Osteocyte (in vitro differentiated cells): ENCODE results near the gene IRAG1. TPM values are rescaled to one million over a fixed set of nuclear protein-coding genes. Genes with fewer than 3 reads are reported as not detected.
A peak's percentile ranks its signal among the peaks of the same experiment; 100 is the strongest.

Experiments
- DNase-seq: peaks from one replicate; pipeline ENCODE4 v3.0.0; 2021; ENCODE audit warnings: mixed read lengths; ENCODE audit not compliant: unreplicated experiment; ENCODE audit errors: extremely low spot score
- H3K27ac Mint-ChIP-seq: one replicate; pipeline ENCODE4 v1.8.0; 2021; ENCODE audit warnings: mild to moderate bottlenecking, mixed read lengths; ENCODE audit not compliant: unreplicated experiment
- H3K27me3 Mint-ChIP-seq: one replicate; pipeline ENCODE4 v1.8.0; 2021; ENCODE audit warnings: mixed read lengths; ENCODE audit not compliant: unreplicated experiment
- H3K36me3 Mint-ChIP-seq: one replicate; pipeline ENCODE4 v1.8.0; 2021; ENCODE audit warnings: mixed read lengths; ENCODE audit not compliant: unreplicated experiment
- H3K4me1 Mint-ChIP-seq: one replicate; pipeline ENCODE4 v1.8.0; 2021; ENCODE audit warnings: mixed read lengths; ENCODE audit not compliant: unreplicated experiment
- H3K4me3 Mint-ChIP-seq: one replicate; pipeline ENCODE4 v1.8.0; 2021; ENCODE audit warnings: mild to moderate bottlenecking, moderate library complexity, mixed read lengths; ENCODE audit not compliant: unreplicated experiment
- H3K9me3 Mint-ChIP-seq: one replicate; pipeline ENCODE4 v1.8.0; 2021; ENCODE audit warnings: mixed read lengths; ENCODE audit not compliant: unreplicated experiment
- CTCF ChIP-seq: fragments of 200-600 bp; sonication (generic); IDR thresholded peaks from 2 replicates; pipeline ENCODE4 v1.5.0; 2021; ENCODE audit warnings: antibody characterized with exemption, mild to moderate bottlenecking, moderate library complexity
- total RNA-seq: library from RNA; stranded (reverse); gene quantifications from 2 replicates; pipeline ENCODE4 v1.2.1, GENCODE V29; 2021

IRAG1 gene
- total RNA-seq, 1 donor from 2014 or later = 22.2 TPM

- Mint-ChIP-seq H3K9me3 (no peaks in the 10 kb centered on the region), H3K4me3 (no peak overlapping the region), H3K27me3 (no peaks in the 10 kb centered on the region), H3K4me1 (peaks cover 86% of the 10 kb centered on the region), H3K36me3 (no peaks in the 10 kb centered on the region), H3K27ac (peak overlapping the region; percentile 97)
- TF ChIP-seq CTCF = no peak
- DNase-seq = no peak
Measured at GRCh38 chr11:10655227-10655626, 38.3 kb downstream of the IRAG1 start.

GRCh38 chr11:10654811-10655150, 38.8 kb downstream of the IRAG1 start:
- no peak for DNase-seq
- H3K4me3 Mint-ChIP-seq = no peak overlapping the region
- H3K27ac Mint-ChIP-seq = peak overlapping the region; percentile 97

DNA sequence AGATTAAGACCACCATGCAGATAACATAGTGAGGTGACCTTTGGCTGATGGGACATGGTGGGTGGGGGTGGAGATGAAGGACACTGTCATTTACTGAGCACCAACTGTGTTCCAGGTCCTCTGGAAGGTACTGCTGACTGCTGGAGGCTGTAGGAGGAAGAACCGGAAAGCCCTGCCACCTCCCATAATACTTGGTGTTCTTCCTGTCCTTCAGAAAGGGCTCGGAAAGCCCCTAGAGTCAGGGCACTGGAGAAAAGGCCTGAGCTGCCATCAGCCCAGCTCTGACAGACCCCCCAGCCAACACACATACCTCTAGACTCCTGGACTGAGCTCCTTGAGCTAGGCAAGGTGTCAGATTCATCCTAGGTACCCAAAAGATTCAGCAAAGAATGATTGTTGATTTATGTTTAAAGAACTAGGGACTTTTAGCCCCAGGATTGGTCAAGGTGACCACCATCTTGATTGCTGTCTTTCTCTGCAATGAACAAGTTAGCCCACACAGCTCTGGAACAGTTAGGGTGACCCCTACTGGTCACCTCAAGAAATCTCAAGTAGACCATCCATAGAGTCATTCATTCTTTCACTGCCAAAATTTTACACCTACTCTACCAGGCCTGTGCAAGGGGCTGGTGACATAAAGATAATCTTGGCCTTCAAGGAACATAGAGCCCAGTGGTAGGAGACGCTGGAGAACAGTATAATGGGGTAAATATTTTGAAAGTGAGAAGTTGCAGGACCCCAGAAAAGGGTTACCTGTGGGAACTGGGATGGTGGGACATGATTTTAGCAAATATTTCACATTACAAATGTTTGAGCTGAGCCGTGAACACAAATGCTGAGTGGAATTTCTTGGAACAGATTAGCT, 39.4 kb downstream of the IRAG1 start:
- DNase-seq = no peak
- Mint-ChIP-seq H3K36me3 (no peaks in the 10 kb centered on the region), H3K9me3 (no peaks in the 10 kb centered on the region), H3K27me3 (no peaks in the 10 kb centered on the region), H3K4me1 (peaks cover 84% of the 10 kb centered on the region), H3K27ac (peak overlapping the region; percentile 10), H3K4me3 (no peak overlapping the region)
- peak; percentile 63 for TF ChIP-seq CTCF

More at GRCh38 chr11:10654811-10655150, 38.8 kb downstream of the IRAG1 start:
- H3K36me3 Mint-ChIP-seq = no peaks in the 10 kb centered on the region
- H3K4me1 Mint-ChIP-seq = peaks cover 87% of the 10 kb centered on the region
- no peaks in the 10 kb centered on the region for H3K27me3 Mint-ChIP-seq
- TF ChIP-seq CTCF = no peak
- H3K9me3 Mint-ChIP-seq = no peaks in the 10 kb centered on the region

DNA sequence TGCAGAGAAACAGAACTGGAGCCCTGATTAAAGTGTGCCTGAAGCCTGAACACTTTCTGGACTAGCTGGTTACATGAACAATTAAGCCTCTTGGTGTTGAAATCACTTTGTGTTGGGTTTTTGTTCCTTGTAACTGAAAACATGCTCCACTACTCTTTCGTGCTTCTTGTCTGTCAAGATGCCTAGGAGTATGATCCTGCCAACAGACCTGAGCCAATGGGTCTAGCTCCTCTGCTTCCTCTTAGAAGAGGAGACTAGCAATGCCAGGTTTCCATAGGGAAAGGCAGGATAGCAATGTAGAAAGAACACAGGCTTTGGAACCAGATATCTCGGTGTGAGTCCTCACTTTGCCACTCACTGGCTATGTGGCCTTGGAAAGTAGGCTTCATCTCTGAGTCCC, 40.3 kb downstream of the IRAG1 start:
- Mint-ChIP-seq H3K27ac (peak overlapping the region; percentile 80), H3K4me1 (peaks cover 81% of the 10 kb centered on the region), H3K4me3 (no peak overlapping the region), H3K9me3 (no peaks in the 10 kb centered on the region), H3K27me3 (no peaks in the 10 kb centered on the region), H3K36me3 (no peaks in the 10 kb centered on the region)
- TF ChIP-seq CTCF = no peak
- no peak for DNase-seq

DNA sequence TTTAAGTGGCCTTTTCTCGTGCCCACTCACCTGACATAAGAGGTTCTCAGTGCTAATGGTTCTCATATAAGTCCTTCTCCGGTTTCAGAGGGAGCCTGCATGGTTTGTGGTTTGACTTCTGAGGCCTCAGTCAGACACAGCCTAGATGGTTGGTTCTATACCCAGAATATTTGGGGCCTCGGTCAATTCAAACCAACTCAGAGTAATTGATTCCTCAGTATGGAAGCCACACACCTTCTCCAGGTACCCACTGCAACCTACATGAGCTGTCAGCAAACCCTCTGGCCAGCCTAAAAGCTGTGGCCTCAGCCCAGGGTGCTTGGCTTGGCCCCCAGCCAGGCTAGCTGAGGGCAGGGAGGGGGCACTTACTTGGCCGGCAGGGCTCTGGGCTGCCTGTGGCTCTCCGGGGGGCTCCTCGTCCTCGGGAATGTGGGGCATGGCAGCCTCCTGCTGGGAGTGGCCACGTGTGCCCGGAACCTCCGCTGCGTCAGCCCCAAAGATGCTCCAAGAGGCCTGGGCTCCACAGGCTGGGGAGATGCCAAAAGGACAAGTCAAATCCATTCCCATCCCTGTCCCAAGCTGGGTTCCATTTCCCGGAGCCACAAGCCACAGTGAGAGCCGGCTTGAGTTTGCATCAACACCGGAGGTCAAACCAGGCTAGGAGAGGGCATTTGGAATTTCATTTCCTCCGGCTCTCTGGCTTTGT, 41.7 kb downstream of the IRAG1 start:
- H3K4me1 Mint-ChIP-seq = peaks cover 74% of the 10 kb centered on the region

More for the DNA sequence above, 41.7 kb downstream of the IRAG1 start:
- Mint-ChIP-seq H3K36me3 (no peaks in the 10 kb centered on the region), H3K4me3 (no peak overlapping the region), H3K27ac (peak overlapping the region; percentile 80), H3K9me3 (no peaks in the 10 kb centered on the region), H3K27me3 (no peaks in the 10 kb centered on the region)
- peak; percentile 87 for DNase-seq
- TF ChIP-seq CTCF = no peak
